Cardiac muscle cell (in vitro differentiated cells and primary cell): ENCODE data around the gene DHRSX. TPM values are rescaled to one million over a fixed set of nuclear protein-coding genes. Genes with fewer than 3 reads are reported as not detected.

Experiments
- DNase-seq, 2 donors: peaks; one replicate each; pipeline versions ENCODE4 v3.0.0 to v3.0.0-alpha.2; 2010 to 2017; ENCODE audit warnings: low read depth in 1 of 2, low spot score in 1 of 2
- H3K27ac ChIP-seq: fragments of 200-600 bp; sonication (generic); 2 replicates; pipeline ENCODE4 v1.5.1; 2016
- H3K27me3 ChIP-seq: fragments of 200-600 bp; sonication (generic); 2 replicates; pipeline ENCODE4 v1.6.0; 2016; ENCODE audit warnings: control low read depth
- H3K36me3 ChIP-seq: fragments of 200-600 bp; sonication (generic); 2 replicates; pipeline ENCODE4 v1.5.1; 2016; ENCODE audit warnings: control low read depth
- H3K4me1 ChIP-seq: fragments of 200-600 bp; sonication (generic); 2 replicates; pipeline ENCODE4 v1.8.1; 2017; ENCODE audit warnings: low read depth, mild to moderate bottlenecking, mixed run types
- H3K4me3 ChIP-seq: fragments of 200-600 bp; sonication (generic); 2 replicates; pipeline ENCODE4 v1.5.1; 2016; ENCODE audit warnings: mild to moderate bottlenecking
- H3K9me3 ChIP-seq: fragments of 200-600 bp; sonication (generic); 2 replicates; pipeline ENCODE4 v1.5.1; 2017; ENCODE audit warnings: low read depth, mild to moderate bottlenecking, control low read depth
- CTCF ChIP-seq: IDR thresholded peaks from 2 replicates; pipeline ENCODE4 v1.5.1; 2012; ENCODE audit warnings: low read depth, mild to moderate bottlenecking, low read length
- polyA plus RNA-seq: library from polyadenylated mRNA; unstranded; fragments of >200 nt; fragmentation: Nextera tagmentation; extraction: Ambion mirVana; gene quantifications from 2 replicates; pipeline ENCODE4 v1.2.1, GENCODE V29; 2016
- total RNA-seq: library from RNA; depleted of rRNA; stranded (reverse); fragments of >200 nt; gene quantifications from 2 replicates; pipeline ENCODE4 v1.2.3, GENCODE V29; 2016

Gene DHRSX
- total and polyA plus RNA-seq, 2 experiments from 2014 or later: 20.4 to 33.4 TPM

GRCh38 chrX:2402361-2402690 lies 98.5 kb downstream of the DHRSX start:
- peak overlapping the region; percentile 75 for H3K27ac ChIP-seq
- no peak overlapping the region for H3K4me3 ChIP-seq
- no peaks in the 10 kb centered on the region for H3K27me3 ChIP-seq
- H3K4me1 ChIP-seq: no peaks in the 10 kb centered on the region
- no peaks in the 10 kb centered on the region for H3K36me3 ChIP-seq
- H3K9me3 ChIP-seq: no peaks in the 10 kb centered on the region
- TF ChIP-seq CTCF: no peak
- no peak for DNase-seq

GRCh38 chrX:2401590-2402360 lies 99.0 kb downstream of the DHRSX start:
- H3K27me3 ChIP-seq: no peaks in the 10 kb centered on the region
- H3K4me3 ChIP-seq: no peak overlapping the region
- peak overlapping the region; percentile 75 for H3K27ac ChIP-seq
- H3K9me3 ChIP-seq: no peaks in the 10 kb centered on the region
- no peaks in the 10 kb centered on the region for H3K36me3 ChIP-seq
- H3K4me1 ChIP-seq: no peaks in the 10 kb centered on the region
- no peak for DNase-seq
- TF ChIP-seq CTCF: no peak

DNA sequence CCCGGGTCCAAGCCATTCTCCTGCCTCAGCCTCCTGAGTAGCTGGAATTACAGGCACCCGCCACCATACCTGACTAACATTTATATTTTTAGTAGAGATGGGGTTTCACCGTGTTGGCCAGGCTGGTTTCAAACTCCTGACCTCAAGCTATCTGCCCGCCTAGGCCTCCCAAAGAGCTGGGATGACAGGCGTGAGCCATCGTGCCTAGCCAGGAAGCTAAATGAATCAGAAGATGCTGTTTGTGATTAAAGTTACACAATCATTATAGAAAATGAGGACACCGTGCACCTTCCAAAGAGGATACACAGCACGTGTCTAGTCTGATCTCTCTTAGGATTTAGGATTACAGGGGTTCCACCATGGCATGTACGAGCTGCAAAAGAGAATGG lies 99.6 kb downstream of the DHRSX start:
- Histone ChIP-seq H3K9me3 (no peaks in the 10 kb centered on the region), H3K27me3 (no peaks in the 10 kb centered on the region), H3K27ac (no peak overlapping the region), H3K4me1 (no peaks in the 10 kb centered on the region), H3K4me3 (no peak overlapping the region), H3K36me3 (no peaks in the 10 kb centered on the region)
- no peak for TF ChIP-seq CTCF
- peak in 1 of 2 donors; percentile 16 for DNase-seq

DNA sequence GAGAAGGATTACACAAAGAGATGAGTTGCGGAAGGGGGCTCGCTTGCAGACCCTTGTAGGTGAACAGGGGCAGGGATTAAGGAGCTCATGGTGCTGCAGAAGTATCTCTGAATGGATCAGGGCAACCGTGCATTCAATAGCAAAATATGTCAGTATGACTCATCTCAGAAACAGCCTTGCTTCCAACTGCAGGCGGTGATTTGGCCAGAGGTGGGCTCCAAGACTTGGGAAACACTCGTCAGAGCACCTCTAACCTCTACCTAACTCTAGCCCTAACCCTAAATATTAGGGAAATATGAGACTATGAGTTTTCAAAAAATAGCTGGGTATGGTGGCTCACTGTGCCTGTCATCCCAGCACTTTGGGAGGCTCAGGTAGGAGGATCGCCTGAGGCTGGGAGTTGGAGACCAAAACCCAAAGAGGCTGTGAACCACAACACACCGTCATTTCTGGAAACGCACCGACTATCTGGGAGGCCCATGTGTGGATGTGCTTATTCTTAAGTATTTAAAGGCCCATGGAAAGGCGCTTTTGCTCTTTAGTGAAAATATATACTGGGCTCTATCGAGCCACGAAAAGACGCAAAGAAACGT lies 102.6 kb downstream of the DHRSX start:
- Histone ChIP-seq H3K36me3 (no peaks in the 10 kb centered on the region), H3K4me3 (no peak overlapping the region), H3K27me3 (no peaks in the 10 kb centered on the region), H3K4me1 (no peaks in the 10 kb centered on the region), H3K9me3 (no peaks in the 10 kb centered on the region), H3K27ac (no peak overlapping the region)
- DNase-seq: peak in 1 of 2 donors; percentile 54
- TF ChIP-seq CTCF: no peak

GRCh38 chrX:2397229-2398063 lies 103.3 kb downstream of the DHRSX start:
- no peaks in the 10 kb centered on the region for H3K36me3 ChIP-seq
- H3K27ac ChIP-seq: no peak overlapping the region
- H3K4me1 ChIP-seq: no peaks in the 10 kb centered on the region
- no peak for DNase-seq
- TF ChIP-seq CTCF: no peak
- no peaks in the 10 kb centered on the region for H3K9me3 ChIP-seq
- H3K4me3 ChIP-seq: no peak overlapping the region
- H3K27me3 ChIP-seq: no peaks in the 10 kb centered on the region
